Retinal pigment epithelial cell (primary cell): ENCODE measurements around the gene GPRC5D.
A peak's percentile ranks its signal among the peaks of the same experiment; 100 is the strongest.

Source experiments
- DNase-seq: peaks from one replicate; pipeline ENCODE4 v3.0.0-alpha.2; 2010; ENCODE audit warnings: low read depth
- H3K4me3 ChIP-seq: 2 replicates; pipeline ENCODE4 v1.5.1; 2011; ENCODE audit warnings: mild to moderate bottlenecking, low read length, control low read depth, moderate library complexity
- TF ChIP-seq, protein P1 (sequence below): conservative IDR thresholded peaks from 2 replicates; pipeline ENCODE4 v1.5.1; 2011; ENCODE audit warnings: low read depth, low read length, control low read depth, inconsistent platforms

Gene GPRC5D

DNA sequence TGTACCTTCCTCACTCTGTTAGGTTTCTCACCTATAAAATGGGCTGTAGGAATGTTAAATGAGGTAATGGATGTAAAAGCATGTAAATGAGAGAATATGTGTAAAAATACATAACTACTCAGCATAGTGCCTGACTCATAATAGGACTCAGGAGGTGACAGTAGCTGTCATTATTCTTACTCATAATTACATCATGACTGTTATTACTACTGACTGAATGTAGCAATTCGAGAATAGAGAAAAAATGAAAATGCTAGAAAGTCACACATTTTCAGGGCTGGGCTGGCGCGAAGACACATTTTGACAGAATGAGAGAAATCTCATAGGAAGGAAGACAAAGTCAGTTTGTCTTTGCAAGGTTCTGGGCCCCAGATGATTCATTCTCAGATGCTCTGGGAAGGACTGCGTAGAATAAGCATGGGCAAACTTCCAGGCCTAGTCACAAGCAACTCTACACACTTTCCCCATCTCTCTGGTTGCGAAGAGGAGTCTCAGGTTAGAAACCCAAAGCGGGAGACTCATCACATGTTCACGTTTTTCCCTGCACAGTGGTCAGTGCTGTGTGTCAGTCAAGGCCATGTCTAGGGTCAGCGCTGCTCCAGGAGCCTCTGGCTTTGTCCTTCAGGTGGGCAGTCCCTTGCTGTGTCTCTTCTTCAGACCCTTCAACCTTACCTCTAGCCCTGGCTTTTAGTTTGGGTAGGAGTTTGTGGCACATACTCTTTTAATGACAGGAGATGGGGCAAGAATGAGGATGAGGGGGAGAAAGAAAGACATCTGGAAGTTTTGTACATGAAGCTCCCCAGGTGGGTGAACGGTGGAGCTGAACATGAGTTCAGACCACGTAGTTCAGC is 52.2 kb downstream of the GPRC5D start:
- DNase-seq = peak; percentile 79
- no peak overlapping the region for H3K4me3 ChIP-seq
- TF ChIP-seq, protein P1, sequence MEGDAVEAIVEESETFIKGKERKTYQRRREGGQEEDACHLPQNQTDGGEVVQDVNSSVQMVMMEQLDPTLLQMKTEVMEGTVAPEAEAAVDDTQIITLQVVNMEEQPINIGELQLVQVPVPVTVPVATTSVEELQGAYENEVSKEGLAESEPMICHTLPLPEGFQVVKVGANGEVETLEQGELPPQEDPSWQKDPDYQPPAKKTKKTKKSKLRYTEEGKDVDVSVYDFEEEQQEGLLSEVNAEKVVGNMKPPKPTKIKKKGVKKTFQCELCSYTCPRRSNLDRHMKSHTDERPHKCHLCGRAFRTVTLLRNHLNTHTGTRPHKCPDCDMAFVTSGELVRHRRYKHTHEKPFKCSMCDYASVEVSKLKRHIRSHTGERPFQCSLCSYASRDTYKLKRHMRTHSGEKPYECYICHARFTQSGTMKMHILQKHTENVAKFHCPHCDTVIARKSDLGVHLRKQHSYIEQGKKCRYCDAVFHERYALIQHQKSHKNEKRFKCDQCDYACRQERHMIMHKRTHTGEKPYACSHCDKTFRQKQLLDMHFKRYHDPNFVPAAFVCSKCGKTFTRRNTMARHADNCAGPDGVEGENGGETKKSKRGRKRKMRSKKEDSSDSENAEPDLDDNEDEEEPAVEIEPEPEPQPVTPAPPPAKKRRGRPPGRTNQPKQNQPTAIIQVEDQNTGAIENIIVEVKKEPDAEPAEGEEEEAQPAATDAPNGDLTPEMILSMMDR = no peak

DNA sequence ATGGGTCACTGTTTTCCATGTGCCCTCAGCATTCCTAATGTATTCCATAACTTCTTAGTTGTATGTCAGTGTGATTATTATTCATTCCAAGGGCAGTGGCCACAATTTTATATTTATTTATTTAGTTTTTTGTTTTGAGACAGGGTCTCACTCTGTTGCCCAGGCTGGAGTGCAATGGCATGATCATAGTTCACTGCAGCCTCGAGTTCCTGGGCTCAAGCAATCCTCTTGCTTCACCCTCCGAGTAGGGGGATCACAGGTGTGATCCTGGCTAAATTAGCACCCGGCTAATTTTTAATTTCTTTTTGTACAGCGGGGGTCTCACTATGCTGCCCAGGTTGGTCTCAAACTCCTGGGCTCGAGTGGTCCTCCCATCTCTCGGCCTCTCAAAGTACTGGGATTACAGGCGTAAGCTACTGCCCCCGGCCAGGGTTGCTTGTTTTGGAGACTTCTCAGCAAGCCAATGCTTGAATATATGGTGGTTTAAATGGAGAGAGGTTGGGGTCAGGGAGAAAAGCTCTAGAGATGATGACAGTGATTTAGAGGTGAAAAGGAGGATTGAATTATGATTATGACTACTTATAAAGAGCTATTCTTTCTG is 53.0 kb downstream of the GPRC5D start:
- H3K4me3 ChIP-seq = no peak overlapping the region
- no peak for DNase-seq
- TF ChIP-seq, protein P1 = no peak

DNA sequence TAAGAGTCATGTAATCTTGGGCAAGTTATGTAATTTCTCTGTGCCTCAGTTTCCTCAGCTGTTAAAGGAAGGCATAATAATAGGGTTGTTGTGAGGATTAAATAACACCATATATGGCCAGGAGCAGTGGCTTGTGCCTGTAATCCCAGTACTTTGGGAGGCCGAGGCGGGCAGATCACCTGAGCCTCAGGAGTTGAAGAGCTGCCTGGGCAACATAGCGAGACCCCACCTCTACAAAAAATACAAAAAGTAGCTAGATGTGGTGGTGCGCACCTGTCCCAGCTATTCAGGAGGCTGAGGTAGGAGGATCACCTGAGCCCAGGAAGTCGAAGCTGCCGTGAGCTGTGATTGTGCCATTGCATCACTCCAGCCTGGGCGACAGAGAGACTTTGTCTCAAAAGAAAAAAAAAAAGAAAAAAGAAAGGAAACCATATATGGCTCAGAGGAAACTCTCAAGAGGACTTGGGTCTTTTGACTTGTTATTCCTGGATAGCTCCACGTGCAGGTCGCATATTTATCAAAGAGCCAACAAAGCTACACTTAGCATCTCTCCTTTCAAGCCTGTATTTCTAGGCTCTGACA is 53.7 kb downstream of the GPRC5D start:
- DNase-seq = no peak
- TF ChIP-seq, protein P1 = no peak
- no peak overlapping the region for H3K4me3 ChIP-seq

DNA sequence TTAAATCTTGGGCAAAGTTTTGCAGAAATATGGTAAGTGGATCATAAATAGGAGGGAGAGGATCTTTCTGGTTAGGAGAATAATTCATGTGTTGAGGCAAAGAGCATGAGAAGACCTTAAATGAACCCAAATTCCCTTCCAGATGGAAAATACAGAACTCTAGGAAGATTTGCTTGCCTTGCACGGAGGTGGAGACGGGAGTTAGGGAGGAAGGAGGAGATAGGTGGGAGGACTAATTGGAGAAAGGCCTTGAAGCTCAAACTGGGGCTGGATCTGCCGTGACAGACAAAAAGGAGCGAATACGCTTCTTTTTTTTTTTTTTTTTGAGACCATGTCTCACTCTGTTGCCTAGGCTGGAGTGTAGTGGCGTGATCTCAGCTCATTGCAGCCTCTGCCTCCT is 54.7 kb downstream of the GPRC5D start:
- TF ChIP-seq, protein P1 = no peak
- H3K4me3 ChIP-seq = no peak overlapping the region
- no peak for DNase-seq

DNA sequence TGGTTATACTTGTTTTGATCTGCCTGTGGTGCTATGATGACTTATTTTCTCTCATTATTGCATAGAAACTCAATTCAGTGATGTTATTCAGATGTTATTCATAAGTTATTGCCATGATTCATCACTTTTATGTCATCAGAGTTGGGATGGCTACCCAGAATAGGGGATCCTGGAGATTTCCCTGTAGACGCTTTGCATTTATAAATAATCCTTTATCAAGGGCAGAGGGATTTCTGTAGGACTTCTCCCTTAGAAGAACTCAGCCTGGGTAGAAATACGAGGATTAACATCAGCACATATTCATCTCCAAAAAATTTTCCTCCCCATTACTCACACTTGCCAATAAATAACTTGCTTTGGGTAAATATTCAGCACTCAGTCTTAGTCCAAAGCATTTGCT is 55.7 kb downstream of the GPRC5D start:
- no peak for DNase-seq
- TF ChIP-seq, protein P1 = no peak
- no peak overlapping the region for H3K4me3 ChIP-seq

DNA sequence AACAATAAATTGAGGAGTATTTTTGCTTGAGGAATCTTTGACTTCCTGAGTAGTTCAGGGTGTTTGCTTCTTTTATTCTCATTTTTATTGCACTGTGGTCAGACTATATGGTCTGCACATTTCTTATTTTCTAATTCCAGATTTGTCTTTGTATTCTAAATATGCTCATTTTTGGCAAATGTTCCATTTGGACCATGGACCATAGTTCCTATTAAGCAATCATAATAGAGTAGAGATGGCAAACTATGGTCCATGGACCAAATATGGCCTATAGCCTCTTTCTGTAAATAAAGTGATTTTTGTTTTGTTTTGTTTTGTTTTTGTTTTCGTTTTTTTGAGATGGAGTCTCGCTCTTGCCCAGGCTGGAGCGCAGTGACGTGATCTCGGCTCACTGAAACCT is 58.5 kb downstream of the GPRC5D start:
- peak overlapping the region; percentile 70 for H3K4me3 ChIP-seq
- TF ChIP-seq, protein P1 = no peak
- DNase-seq = no peak
